H1 (cell line): ENCODE results near the gene MRPL54. TPM values are rescaled to one million over a fixed set of nuclear protein-coding genes. Genes with fewer than 3 reads are reported as not detected.

ENCODE experiments used
- CTCF ChIA-PET: fragments of 300-600 bp; sonication (Branson Sonifier 250); formaldehyde crosslinking; loops from one replicate; lab custom pipeline; 2021; ENCODE audit not compliant: partially characterized antibody; lab: Charles Lee
- POLR2A ChIA-PET: fragments of 300-600 bp; sonication (Branson Sonifier 250); formaldehyde crosslinking; loops from one replicate; lab custom pipeline; 2021; ENCODE audit warnings: inconsistent platforms; ENCODE audit not compliant: partially characterized antibody; lab: Charles Lee
- DNase-seq, 2 experiments: peaks; one replicate each; pipeline versions ENCODE4 v3.0.0 to v3.0.0-alpha.2; 2010 to 2022; ENCODE audit warnings: low spot score in 2 of 2, low read depth in 1 of 2, mixed read lengths in 1 of 2
- FAIRE-seq: peaks from 2 replicates; lab custom pipeline; 2011; peaks lifted over from hg19 to GRCh38; lab: Jason Lieb, UNC
- H2AFZ ChIP-seq: 2 replicates; pipeline ENCODE4 v1.8.1; 2012; ENCODE audit warnings: low read length, inconsistent platforms
- H2AK5ac ChIP-seq: 2 replicates; pipeline ENCODE4 v1.6.1; 2013; ENCODE audit warnings: low read depth, low read length
- H2BK120ac ChIP-seq: replicated peaks from 2 replicates; pipeline ENCODE3; 2013; ENCODE audit warnings: low read depth, low read length, inconsistent platforms
- H2BK12ac ChIP-seq: 2 replicates; pipeline ENCODE4 v1.6.1; 2013; ENCODE audit warnings: low read depth, low read length
- H2BK15ac ChIP-seq: 2 replicates; pipeline ENCODE4 v1.6.1; 2013; ENCODE audit warnings: low read length
- H2BK20ac ChIP-seq: 2 replicates; pipeline ENCODE4 v1.6.1; 2013; ENCODE audit warnings: low read length
- H2BK5ac ChIP-seq: 2 replicates; pipeline ENCODE4 v1.6.1; 2013; ENCODE audit warnings: low read depth, low read length
- H3K14ac ChIP-seq: 2 replicates; pipeline ENCODE4 v1.6.1; 2013; ENCODE audit warnings: inconsistent platforms; ENCODE audit not compliant: insufficient read length
- H3K18ac ChIP-seq: 2 replicates; pipeline ENCODE4 v1.6.1; 2013; ENCODE audit warnings: low read length; ENCODE audit errors: extremely low read depth
- H3K23ac ChIP-seq: 2 replicates; pipeline ENCODE4 v1.6.1; 2013; ENCODE audit warnings: inconsistent platforms; ENCODE audit not compliant: insufficient read length
- H3K23me2 ChIP-seq: 2 replicates; pipeline ENCODE4 v1.6.1; 2013; ENCODE audit warnings: low read depth, low read length
- H3K27ac ChIP-seq: 2 replicates; pipeline ENCODE4 v1.6.1; 2011; ENCODE audit warnings: low read depth, low read length, inconsistent platforms
- H3K27me3 ChIP-seq, 4 experiments: replicated peaks in 1 of 4; 1 replicate in 1 of 4; 2 replicates in 3 of 4; pipeline versions ENCODE4 v1.6.1 to v1.8.1; 2011 to 2013; ENCODE audit warnings: low read length in 3 of 4, mild to moderate bottlenecking in 3 of 4, inconsistent platforms in 2 of 4, mixed read lengths in 2 of 4, moderate library complexity in 1 of 4; ENCODE audit not compliant: control insufficient read depth in 3 of 4, insufficient read depth in 3 of 4; ENCODE audit errors: extremely low read depth in 1 of 4
- H3K36me3 ChIP-seq, 4 experiments: 2 replicates each; pipeline versions ENCODE4 v1.6.1 to v1.8.1; 2011 to 2013; ENCODE audit warnings: mild to moderate bottlenecking in 4 of 4, low read length in 3 of 4, moderate library complexity in 2 of 4, control low read depth in 1 of 4, inconsistent platforms in 1 of 4; ENCODE audit not compliant: insufficient read depth in 4 of 4, control insufficient read depth in 2 of 4
- H3K4ac ChIP-seq: replicated peaks from 2 replicates; pipeline ENCODE3; 2013; ENCODE audit warnings: low read length, low read depth, mixed read lengths, inconsistent platforms; ENCODE audit not compliant: insufficient read length
- H3K4me1 ChIP-seq, 4 experiments: replicated peaks in 1 of 4; 1 replicate in 1 of 4; 2 replicates in 3 of 4; pipeline versions ENCODE4 v1.6.1 to v1.8.1; 2011 to 2013; ENCODE audit warnings: low read length in 3 of 4, inconsistent platforms in 2 of 4, mixed read lengths in 1 of 4; ENCODE audit not compliant: insufficient read depth in 4 of 4, control insufficient read depth in 3 of 4
- H3K4me2 ChIP-seq, 2 experiments: 2 replicates each; pipeline versions ENCODE4 v1.6.1 to v1.8.1; 2011 to 2013; ENCODE audit warnings: low read depth in 2 of 2, low read length in 2 of 2, control low read depth in 1 of 2, inconsistent platforms in 1 of 2, mild to moderate bottlenecking in 1 of 2; ENCODE audit not compliant: insufficient read depth in 1 of 2
- H3K4me3 ChIP-seq, 4 experiments: fragments of 200-600, 300-600 bp in 1 of 4; sonication (generic), shearing (Covaris generic), sonication (Bioruptor Twin) in 1 of 4; 2 replicates each; pipeline versions ENCODE4 v1.5.1 to v1.8.1; 2011 to 2016; ENCODE audit warnings: low read length in 4 of 4, low read depth in 3 of 4, control low read depth in 2 of 4, inconsistent platforms in 2 of 4, mild to moderate bottlenecking in 2 of 4, mixed read lengths in 1 of 4, moderate library complexity in 1 of 4; ENCODE audit not compliant: insufficient read depth in 2 of 4; ENCODE audit errors: extremely low read depth in 1 of 4
- H3K56ac ChIP-seq: replicated peaks from 2 replicates; pipeline ENCODE3; 2013; ENCODE audit warnings: low read depth, mild to moderate bottlenecking, mixed read lengths, low read length, inconsistent platforms; ENCODE audit not compliant: insufficient read length
- H3K79me1 ChIP-seq: 2 replicates; pipeline ENCODE4 v1.6.1; 2013; ENCODE audit warnings: low read depth, low read length, control low read depth
- H3K79me2 ChIP-seq, 2 experiments: 2 replicates each; pipeline versions ENCODE4 v1.6.1 to v1.8.1; 2012 to 2013; ENCODE audit warnings: low read length in 2 of 2, mild to moderate bottlenecking in 2 of 2, inconsistent platforms in 1 of 2; ENCODE audit not compliant: insufficient read depth in 2 of 2, control insufficient read depth in 1 of 2
- H3K9ac ChIP-seq, 4 experiments: replicated peaks in 1 of 4; 1 replicate in 1 of 4; 2 replicates in 3 of 4; pipeline versions ENCODE4 v1.6.1 to v1.8.1; 2011 to 2013; ENCODE audit warnings: low read depth in 3 of 4, low read length in 3 of 4, control low read depth in 2 of 4, mild to moderate bottlenecking in 2 of 4, moderate library complexity in 2 of 4, inconsistent platforms in 1 of 4; ENCODE audit errors: extremely low read depth in 1 of 4
- H3K9me3 ChIP-seq, 2 experiments: 2 replicates each; pipeline versions ENCODE4 v1.6.1 to v1.8.1; 2012 to 2013; ENCODE audit warnings: mild to moderate bottlenecking in 2 of 2, moderate library complexity in 2 of 2, control low read depth in 1 of 2, inconsistent platforms in 1 of 2, low read depth in 1 of 2, low read length in 1 of 2, mixed read lengths in 1 of 2; ENCODE audit not compliant: insufficient read depth in 2 of 2
- H4K20me1 ChIP-seq, 2 experiments: replicated peaks in 1 of 2; 2 replicates each; pipeline versions ENCODE3 to v1.8.1; 2011 to 2013; ENCODE audit warnings: inconsistent platforms in 2 of 2, low read length in 2 of 2, mild to moderate bottlenecking in 1 of 2; ENCODE audit not compliant: insufficient read depth in 2 of 2, control insufficient read depth in 1 of 2
- H4K5ac ChIP-seq: 2 replicates; pipeline ENCODE4 v1.6.1; 2013; ENCODE audit warnings: low read length, low read depth, mixed read lengths, inconsistent platforms; ENCODE audit not compliant: insufficient read length
- H4K8ac ChIP-seq: 2 replicates; pipeline ENCODE4 v1.8.0; 2013; ENCODE audit warnings: mild to moderate bottlenecking, moderate library complexity, low read length, inconsistent platforms; ENCODE audit not compliant: insufficient read depth; ENCODE audit errors: extremely low read depth
- H4K91ac ChIP-seq: replicated peaks from 2 replicates; pipeline ENCODE3; 2013; ENCODE audit warnings: low read length, mixed read lengths, inconsistent platforms; ENCODE audit not compliant: insufficient read length
- SP2 ChIP-seq: IDR thresholded peaks from 2 replicates; pipeline ENCODE4 v1.6.1; 2012; ENCODE audit warnings: mild to moderate bottlenecking, low read length, inconsistent platforms
- TBP ChIP-seq: IDR thresholded peaks from 2 replicates; pipeline ENCODE4 v1.6.1; 2011; ENCODE audit warnings: low read depth, low read length, improper control_type of control experiment
- WGBS, 2 experiments: shearing (Covaris generic) in 1 of 2; methylation state at CpG; one replicate each; pipeline versions ENCODE4 v1.1.6 to v1.1.7; 2013 to 2015; ENCODE audit warnings: low lambda C conversion rate in 2 of 2, mixed read lengths in 2 of 2, inconsistent platforms in 1 of 2, low coverage in 1 of 2, missing lambda C conversion rate in 1 of 2; ENCODE audit not compliant: insufficient replicate concordance in 2 of 2, insufficient coverage in 1 of 2, insufficient read length in 1 of 2; ENCODE audit errors: extremely low coverage in 1 of 2, missing lambda C conversion rate in 1 of 2; 5-methylcytosine and 5-hydroxymethylcytosine counted together
- polyA plus RNA-seq, 7 experiments: library from polyadenylated mRNA; depleted of rRNA in 3 of 7; stranded (reverse) in 5 of 7; unstranded in 2 of 7; fragments of >200 nt in 5 of 7; fragments of 200-250 nt in 2 of 7; gene quantifications; 1 replicate in 5 of 7; 2 replicates in 1 of 7; 4 replicates in 1 of 7; pipeline versions ENCODE4 v1.2.1 to v1.2.3, GENCODE V29; 2011 to 2013; ENCODE audit warnings: missing spikeins in 2 of 7, mixed read lengths in 2 of 7
- total RNA-seq: library from RNA; stranded (reverse); fragmentation: NEBNext Ultra II Directional; extraction: Animal tissue kit (Norgen Biotek cat#: 25700); gene quantifications from 2 replicates; pipeline ENCODE4 v1.2.1, GENCODE V29; 2021

The MRPL54 gene
- total and polyA plus RNA-seq, 2 of the 8 experiments (the other 6 are each of a cell fraction or from before 2014, with no cell fraction given) = 63.8 to 72.8 TPM

- no peak overlapping the region for H3K27ac ChIP-seq
- no peak overlapping the region for H3K23ac ChIP-seq
- no peak overlapping the region for H3K9ac ChIP-seq
- H3K36me3 ChIP-seq = peaks cover 0 to 3% (median 0%) of the 10 kb centered on the region in 4 experiments; a peak in 1 of 8 replicates
- H2AFZ ChIP-seq = no peak overlapping the region
- H3K4ac ChIP-seq = no peak overlapping the region
- H2BK5ac ChIP-seq = no peak overlapping the region
- ChIA-PET CTCF (interaction anchor here (1.3 kb wide), 1 partner anchor 12 kb away, joined by 5 read pairs; no protein-coding TSS in a partner anchor), POLR2A (interaction anchor here (2.0 kb wide), 1 partner anchor 9 kb away, joined by 7 read pairs; no protein-coding TSS in a partner anchor)
- no peak overlapping the region for H4K5ac ChIP-seq
- no peaks in the 10 kb centered on the region for H3K27me3 ChIP-seq
- no peak overlapping the region for H2BK12ac ChIP-seq
- H3K18ac ChIP-seq = no peak overlapping the region
- WGBS, 2 experiments = 93% methylated on average over 18 of the region's 26 CpGs; no CpG with 5 or more reads in 1 of the 2 experiments
- H3K79me1 ChIP-seq = no peaks in the 10 kb centered on the region
- no peak overlapping the region for H3K14ac ChIP-seq
- H3K4me2 ChIP-seq = no peak overlapping the region
- H2BK20ac ChIP-seq = no peak overlapping the region
- no peak for DNase-seq
- no peaks in the 10 kb centered on the region; a peak in 1 of 7 replicates for H3K4me1 ChIP-seq
- no peak overlapping the region for H4K8ac ChIP-seq
- H2AK5ac ChIP-seq = no peak overlapping the region
- no peaks in the 10 kb centered on the region for H3K79me2 ChIP-seq
- no peak overlapping the region for H4K91ac ChIP-seq
- no peak overlapping the region for H3K4me3 ChIP-seq
- no peak for FAIRE-seq
- no peak overlapping the region for H2BK15ac ChIP-seq
- no peak overlapping the region for H3K56ac ChIP-seq
- H3K23me2 ChIP-seq = peaks cover 3% of the 10 kb centered on the region; the same call in 1 of the 2 replicates
- H2BK120ac ChIP-seq = no peak overlapping the region
- H4K20me1 ChIP-seq = peaks cover 0 to 9% of the 10 kb centered on the region in 2 experiments
- peaks cover 0 to 4% of the 10 kb centered on the region in 2 experiments; a peak in 1 of 4 replicates for H3K9me3 ChIP-seq
- no peak for TF ChIP-seq TBP
- no peak for TF ChIP-seq SP2
Measured at GRCh38 chr19:3809881-3810707, 47.6 kb downstream of the MRPL54 start.
